ENCODE results near the gene PCDHB7.
"Not testable (repeated sequence)": the region's sequence is repeated elsewhere in the genome, so short reads cannot be mapped to it uniquely, and the experiment has no call there.

Gene PCDHB7

GRCh38 chr5:141180313-141180712 lies 7.9 kb downstream of the PCDHB7 start:
- no peak for DNase-seq (ENCODE audit: low read depth)

GRCh38 chr5:141182248-141182647 lies 9.8 kb downstream of the PCDHB7 start, which contains the start of gene PCDHB16:
TSS of gene PCDHB16 (plus strand) at chr5:141182387. CDS start at chr5:141182560, 173 bp downstream.
- DNase-seq (ENCODE audit: low read depth): no peak

GRCh38 chr5:141184117-141184855 lies 11.8 kb downstream of the PCDHB7 start:
- DNase-seq (ENCODE audit: low read depth): not testable (repeated sequence)

- no peak for DNase-seq (ENCODE audit: low read depth)
Measured at GRCh38 chr5:141186897-141187512, 14.6 kb downstream of the PCDHB7 start, which contains the start of gene PCDHB9. TSS of gene PCDHB9 (plus strand) at chr5:141187161. CDS start at chr5:141187319, 158 bp downstream.

GRCh38 chr5:141188682-141189081 lies 16.2 kb downstream of the PCDHB7 start:
- not testable (repeated sequence) for DNase-seq (ENCODE audit: low read depth)

- not testable (repeated sequence) for DNase-seq (ENCODE audit: low read depth)
Measured at GRCh38 chr5:141189131-141189530, 16.7 kb downstream of the PCDHB7 start.

- no peak for DNase-seq (ENCODE audit: low read depth)
Measured at GRCh38 chr5:141192110-141192725, 19.8 kb downstream of the PCDHB7 start, which contains the start of gene PCDHB10. TSS of gene PCDHB10 (plus strand) at chr5:141192353. CDS start at chr5:141192553, 200 bp downstream.

- DNase-seq (ENCODE audit: low read depth): not testable (repeated sequence)
Measured at GRCh38 chr5:141194332-141194731, 21.9 kb downstream of the PCDHB7 start.

- DNase-seq (ENCODE audit: low read depth): no peak
Measured at GRCh38 chr5:141196363-141196762, 23.9 kb downstream of the PCDHB7 start.

- no peak for DNase-seq (ENCODE audit: low read depth)
Measured at GRCh38 chr5:141199359-141200235, 27.2 kb downstream of the PCDHB7 start, which contains the start of gene PCDHB11. TSS of gene PCDHB11 (plus strand) at chr5:141199627. CDS start at chr5:141199775, 148 bp downstream.

- DNase-seq (ENCODE audit: low read depth): not testable (repeated sequence)
Measured at GRCh38 chr5:141201126-141201525, 28.7 kb downstream of the PCDHB7 start.

GRCh38 chr5:141201646-141202045 lies 29.2 kb downstream of the PCDHB7 start:
- not testable (repeated sequence) for DNase-seq (ENCODE audit: low read depth)

GRCh38 chr5:141208478-141208877 lies 36.0 kb downstream of the PCDHB7 start, which contains the start of gene PCDHB12:
TSS of gene PCDHB12 (plus strand) at chr5:141208719. CDS start at chr5:141208908, 189 bp downstream.
- no peak for DNase-seq (ENCODE audit: low read depth)

GRCh38 chr5:141210281-141210680 lies 37.8 kb downstream of the PCDHB7 start:
- not testable (repeated sequence) for DNase-seq (ENCODE audit: low read depth)

GRCh38 chr5:141210849-141211248 lies 38.4 kb downstream of the PCDHB7 start:
- not testable (repeated sequence) for DNase-seq (ENCODE audit: low read depth)

- DNase-seq (ENCODE audit: low read depth): not testable (repeated sequence)
Measured at GRCh38 chr5:141213656-141214339, 41.4 kb downstream of the PCDHB7 start, which contains the start of gene PCDHB13. TSS of gene PCDHB13 (plus strand) at chr5:141213919. CDS start at chr5:141214124, 205 bp downstream.

GRCh38 chr5:141214583-141214982 lies 42.1 kb downstream of the PCDHB7 start:
- not testable (repeated sequence) for DNase-seq (ENCODE audit: low read depth)

- not testable (repeated sequence) for DNase-seq (ENCODE audit: low read depth)
Measured at GRCh38 chr5:141215504-141215903, 43.1 kb downstream of the PCDHB7 start.

- DNase-seq (ENCODE audit: low read depth): not testable (repeated sequence)
Measured at GRCh38 chr5:141216035-141216434, 43.6 kb downstream of the PCDHB7 start.

- no peak for DNase-seq (ENCODE audit: low read depth)
Measured at GRCh38 chr5:141223112-141223783, 50.8 kb downstream of the PCDHB7 start, which contains the start of gene PCDHB14. TSS of gene PCDHB14 (plus strand) at chr5:141223343. CDS start at chr5:141223506, 163 bp downstream.

Data from stimulated activated CD8-positive, alpha-beta memory T cell treated with anti-CD3 and anti-CD28 coated beads, Interleukin-15, amount 100 ng/mL, for 1 hour (primary cell).